ENCODE results near the gene ANO10. TPM values are rescaled to one million over a fixed set of nuclear protein-coding genes. Genes with fewer than 3 reads are reported as not detected.

Gene ANO10
- total RNA-seq, 1 donor from 2014 or later: 32.0 TPM

DNA sequence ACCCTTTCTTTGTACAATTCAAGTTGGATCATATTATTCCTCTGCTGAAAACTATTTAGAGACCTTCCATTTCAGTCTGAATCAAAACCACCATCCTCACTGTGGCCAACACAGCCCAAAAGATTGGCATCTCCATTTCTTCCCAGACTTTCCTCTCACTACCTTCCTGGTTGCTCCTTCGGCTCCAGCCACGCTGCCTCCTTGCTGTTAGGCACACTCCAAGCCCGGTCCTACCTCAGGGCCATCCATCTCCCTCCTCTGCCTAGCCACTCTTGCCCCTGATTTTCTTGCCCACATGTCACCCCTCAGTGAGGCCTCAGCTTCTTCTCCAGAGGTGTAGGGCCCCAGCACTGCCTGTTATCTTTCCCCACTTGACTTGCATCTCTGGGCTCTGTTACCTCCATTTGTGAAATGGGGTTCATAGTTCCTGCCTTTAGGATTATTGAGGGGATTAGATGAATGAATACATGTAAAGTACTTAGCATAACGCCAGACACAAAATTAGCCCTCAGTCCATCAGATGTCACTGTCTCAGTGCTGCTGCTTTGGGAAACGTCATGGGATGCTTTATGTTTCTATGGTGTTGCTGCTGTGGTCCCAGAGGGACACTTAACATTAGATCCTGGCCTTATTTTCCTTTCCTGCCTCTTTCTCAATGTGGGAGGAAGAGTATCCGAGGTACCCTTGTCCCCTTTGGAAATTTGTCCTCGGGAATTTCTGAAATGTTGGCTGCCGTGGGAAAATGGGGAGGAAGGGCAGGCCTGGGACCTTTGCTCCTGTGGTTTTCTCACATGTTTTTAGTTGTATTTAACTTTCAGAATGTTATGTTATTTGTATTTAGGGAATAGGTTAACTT, 304.1 kb downstream of the ANO10 start:
- Mint-ChIP-seq H3K4me3 (no peak overlapping the region), H3K27ac (ENCODE audit: unreplicated experiment) (no peak overlapping the region), H3K27me3 (ENCODE audit: low read depth) (no peaks in the 10 kb centered on the region), H3K9me3 (no peaks in the 10 kb centered on the region), H3K36me3 (ENCODE audit: low read depth) (peaks cover 21% of the 10 kb centered on the region), H3K4me1 (peaks cover 13% of the 10 kb centered on the region)
- TF ChIP-seq, protein P1, sequence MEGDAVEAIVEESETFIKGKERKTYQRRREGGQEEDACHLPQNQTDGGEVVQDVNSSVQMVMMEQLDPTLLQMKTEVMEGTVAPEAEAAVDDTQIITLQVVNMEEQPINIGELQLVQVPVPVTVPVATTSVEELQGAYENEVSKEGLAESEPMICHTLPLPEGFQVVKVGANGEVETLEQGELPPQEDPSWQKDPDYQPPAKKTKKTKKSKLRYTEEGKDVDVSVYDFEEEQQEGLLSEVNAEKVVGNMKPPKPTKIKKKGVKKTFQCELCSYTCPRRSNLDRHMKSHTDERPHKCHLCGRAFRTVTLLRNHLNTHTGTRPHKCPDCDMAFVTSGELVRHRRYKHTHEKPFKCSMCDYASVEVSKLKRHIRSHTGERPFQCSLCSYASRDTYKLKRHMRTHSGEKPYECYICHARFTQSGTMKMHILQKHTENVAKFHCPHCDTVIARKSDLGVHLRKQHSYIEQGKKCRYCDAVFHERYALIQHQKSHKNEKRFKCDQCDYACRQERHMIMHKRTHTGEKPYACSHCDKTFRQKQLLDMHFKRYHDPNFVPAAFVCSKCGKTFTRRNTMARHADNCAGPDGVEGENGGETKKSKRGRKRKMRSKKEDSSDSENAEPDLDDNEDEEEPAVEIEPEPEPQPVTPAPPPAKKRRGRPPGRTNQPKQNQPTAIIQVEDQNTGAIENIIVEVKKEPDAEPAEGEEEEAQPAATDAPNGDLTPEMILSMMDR (conservative IDR thresholded peaks at IDR 0.05): no peak
- DNase-seq (ENCODE audit: low read depth, low spot score): no peak

DNA sequence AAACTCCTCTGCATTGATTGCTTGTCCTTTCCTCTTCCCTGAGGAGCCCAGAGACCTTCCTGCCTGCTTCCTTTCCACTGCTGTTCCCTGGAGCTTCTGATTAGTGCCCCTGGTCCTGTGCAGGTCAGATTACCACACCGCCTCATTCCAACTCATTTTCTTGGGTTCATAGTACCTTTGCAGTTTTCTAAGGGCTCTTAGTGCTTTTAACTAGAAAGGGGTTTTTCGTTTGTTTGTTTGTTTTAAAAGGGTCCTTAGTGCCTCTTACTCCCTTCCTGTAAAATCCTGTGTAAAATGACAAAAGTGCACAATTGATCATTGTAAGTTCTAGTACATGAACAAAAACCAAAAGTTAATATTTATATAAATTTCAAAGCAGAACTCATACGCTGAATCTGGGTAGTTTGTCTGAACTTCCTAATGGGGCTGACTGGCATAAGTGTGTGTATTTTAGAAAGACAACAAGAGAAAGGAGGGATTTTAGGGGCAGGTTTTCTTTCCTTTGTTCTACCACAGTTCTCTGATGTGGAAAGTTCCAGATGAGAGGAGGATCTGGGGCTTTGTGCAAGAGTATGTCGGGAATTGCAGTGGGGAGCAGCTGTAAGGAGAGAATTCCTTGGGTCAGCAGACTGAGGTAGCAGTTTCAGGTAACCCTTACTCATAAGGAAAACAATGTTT, 304.9 kb downstream of the ANO10 start:
- no peak overlapping the region for H3K4me3 Mint-ChIP-seq
- H3K9me3 Mint-ChIP-seq: no peaks in the 10 kb centered on the region
- H3K27me3 Mint-ChIP-seq (ENCODE audit: low read depth): no peaks in the 10 kb centered on the region
- peak overlapping the region; percentile 19 for H3K27ac Mint-ChIP-seq (ENCODE audit: unreplicated experiment)
- H3K36me3 Mint-ChIP-seq (ENCODE audit: low read depth): peaks cover 19% of the 10 kb centered on the region
- TF ChIP-seq, protein P1 (conservative IDR thresholded peaks at IDR 0.05): no peak
- DNase-seq (ENCODE audit: low read depth, low spot score): no peak
- H3K4me1 Mint-ChIP-seq: peaks cover 13% of the 10 kb centered on the region

Other genes starting within 250 kb of the ANO10 start
- gene ABHD5, start 68.9 kb upstream of the ANO10 start, total RNA-seq: 12.5 and 13.9 TPM in 2 replicates